IPS-20b (cell line): ENCODE measurements around the gene AMELX.

Experiments used
- H3K27ac ChIP-seq: one replicate; pipeline ENCODE4 v1.5.1; 2013; ENCODE audit warnings: low read length
- H3K27me3 ChIP-seq: 2 replicates; pipeline ENCODE4 v1.6.1; 2013; ENCODE audit warnings: mild to moderate bottlenecking, low read length, inconsistent platforms; ENCODE audit not compliant: insufficient read depth
- H3K36me3 ChIP-seq: 2 replicates; pipeline ENCODE4 v1.6.1; 2013; ENCODE audit warnings: low read depth, mild to moderate bottlenecking, inconsistent platforms, low read length, moderate library complexity; ENCODE audit not compliant: insufficient read depth
- H3K4me1 ChIP-seq: 2 replicates; pipeline ENCODE4 v1.6.1; 2013; ENCODE audit warnings: mild to moderate bottlenecking, control low read depth, inconsistent platforms, low read length, moderate library complexity; ENCODE audit not compliant: insufficient read depth
- H3K4me3 ChIP-seq: 2 replicates; pipeline ENCODE4 v1.5.1; 2013; ENCODE audit warnings: mild to moderate bottlenecking, low read length, inconsistent platforms
- H3K9ac ChIP-seq: 2 replicates; pipeline ENCODE4 v1.6.1; 2013; ENCODE audit warnings: low read depth, mild to moderate bottlenecking, inconsistent platforms, low read length, moderate library complexity
- H3K9me3 ChIP-seq: 2 replicates; pipeline ENCODE4 v1.6.1; 2013; ENCODE audit warnings: mild to moderate bottlenecking, low read depth, low read length, inconsistent platforms; ENCODE audit not compliant: insufficient read depth

AMELX gene

GRCh38 chrX:11342673-11343072 lies 49.5 kb downstream of the AMELX start:
- no peak overlapping the region for H3K9ac ChIP-seq

GRCh38 chrX:11346121-11346682 lies 53.0 kb downstream of the AMELX start:
- Histone ChIP-seq H3K9ac (no peak overlapping the region), H3K27ac (no peak overlapping the region), H3K4me1 (no peaks in the 10 kb centered on the region), H3K27me3 (no peaks in the 10 kb centered on the region), H3K4me3 (no peak overlapping the region), H3K36me3 (no peaks in the 10 kb centered on the region), H3K9me3 (no peaks in the 10 kb centered on the region)

More at GRCh38 chrX:11342673-11343072, 49.5 kb downstream of the AMELX start:
- Histone ChIP-seq H3K27ac (no peak overlapping the region), H3K4me3 (no peak overlapping the region), H3K9me3 (no peaks in the 10 kb centered on the region), H3K36me3 (no peaks in the 10 kb centered on the region), H3K27me3 (no peaks in the 10 kb centered on the region), H3K4me1 (no peaks in the 10 kb centered on the region)

- no peaks in the 10 kb centered on the region for H3K36me3 ChIP-seq
- no peaks in the 10 kb centered on the region for H3K27me3 ChIP-seq
- H3K4me3 ChIP-seq, result no peak overlapping the region
- no peaks in the 10 kb centered on the region for H3K9me3 ChIP-seq
- no peak overlapping the region for H3K27ac ChIP-seq
- no peak overlapping the region for H3K9ac ChIP-seq
- H3K4me1 ChIP-seq, result no peaks in the 10 kb centered on the region
These were observed 54.1 kb downstream of the AMELX start for GRCh38 chrX:11347300-11347699.

GRCh38 chrX:11349020-11349419 lies 55.8 kb downstream of the AMELX start:
- H3K36me3 ChIP-seq, result no peaks in the 10 kb centered on the region
- no peak overlapping the region for H3K27ac ChIP-seq
- H3K27me3 ChIP-seq, result no peaks in the 10 kb centered on the region
- H3K4me1 ChIP-seq, result no peaks in the 10 kb centered on the region
- no peak overlapping the region for H3K9ac ChIP-seq
- no peaks in the 10 kb centered on the region for H3K9me3 ChIP-seq
- H3K4me3 ChIP-seq, result no peak overlapping the region

GRCh38 chrX:11349661-11350337 lies 56.6 kb downstream of the AMELX start:
- H3K27me3 ChIP-seq, result no peaks in the 10 kb centered on the region
- no peaks in the 10 kb centered on the region for H3K4me1 ChIP-seq

More at GRCh38 chrX:11349661-11350337, 56.6 kb downstream of the AMELX start:
- Histone ChIP-seq H3K36me3 (no peaks in the 10 kb centered on the region), H3K4me3 (no peak overlapping the region), H3K27ac (no peak overlapping the region), H3K9ac (no peak overlapping the region), H3K9me3 (no peaks in the 10 kb centered on the region)
